ENCODE data around the gene MEGF11.

MEGF11 gene

GRCh38 chr15:65908876-65909275 lies 344.7 kb downstream of the MEGF11 start:
- Histone ChIP-seq H3K4me1 (ENCODE audit: control insufficient read depth, insufficient read depth, low read length, poor library complexity, severe bottlenecking) (peaks cover 6% of the 10 kb centered on the region), H3K4me3 (ENCODE audit: extremely low read depth, insufficient read depth, low read length, poor library complexity, severe bottlenecking) (no peak overlapping the region), H3K36me3 (ENCODE audit: control insufficient read depth, insufficient read depth, low read length) (peaks cover 74% of the 10 kb centered on the region), H3K9me3 (ENCODE audit: control insufficient read depth, low read length) (no peaks in the 10 kb centered on the region), H3K27ac (ENCODE audit: low read depth, low read length, severe bottlenecking) (no peak overlapping the region)
- 97 to 100% methylated on average over 2 to 4 of the region's 4 CpGs for WGBS, 2 experiments (ENCODE audit: insufficient coverage in 2 of 2)

DNA sequence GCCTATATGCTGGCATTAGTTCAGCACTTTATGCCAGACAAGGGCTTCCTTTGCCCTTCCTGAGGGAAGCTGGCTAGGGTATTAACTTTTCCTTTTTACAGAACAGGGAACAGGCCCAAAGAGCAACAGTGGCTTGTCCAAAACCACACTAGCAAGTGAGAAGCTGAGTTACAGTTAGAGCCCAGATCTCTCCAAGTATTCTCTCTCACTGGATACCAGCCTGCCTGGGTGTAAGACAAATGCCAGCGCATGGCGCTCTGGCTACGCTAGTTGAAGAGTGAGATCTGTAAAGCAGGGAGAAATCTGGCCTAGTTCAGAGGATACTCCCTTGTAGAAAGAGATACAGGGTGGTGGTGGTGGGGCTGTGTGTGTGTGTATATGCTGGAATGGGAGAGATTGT lies 345.9 kb downstream of the MEGF11 start:
- Histone ChIP-seq H3K27ac (ENCODE audit: low read depth, low read length, severe bottlenecking) (no peak overlapping the region), H3K4me3 (ENCODE audit: extremely low read depth, insufficient read depth, low read length, poor library complexity, severe bottlenecking) (no peak overlapping the region), H3K36me3 (ENCODE audit: control insufficient read depth, insufficient read depth, low read length) (peaks cover 82% of the 10 kb centered on the region), H3K9me3 (ENCODE audit: control insufficient read depth, low read length) (no peaks in the 10 kb centered on the region), H3K4me1 (ENCODE audit: control insufficient read depth, insufficient read depth, low read length, poor library complexity, severe bottlenecking) (peaks cover 15% of the 10 kb centered on the region)
- WGBS, 2 experiments (ENCODE audit: insufficient coverage in 2 of 2): 100% methylated on average over 3 of the region's 3 CpGs

DNA sequence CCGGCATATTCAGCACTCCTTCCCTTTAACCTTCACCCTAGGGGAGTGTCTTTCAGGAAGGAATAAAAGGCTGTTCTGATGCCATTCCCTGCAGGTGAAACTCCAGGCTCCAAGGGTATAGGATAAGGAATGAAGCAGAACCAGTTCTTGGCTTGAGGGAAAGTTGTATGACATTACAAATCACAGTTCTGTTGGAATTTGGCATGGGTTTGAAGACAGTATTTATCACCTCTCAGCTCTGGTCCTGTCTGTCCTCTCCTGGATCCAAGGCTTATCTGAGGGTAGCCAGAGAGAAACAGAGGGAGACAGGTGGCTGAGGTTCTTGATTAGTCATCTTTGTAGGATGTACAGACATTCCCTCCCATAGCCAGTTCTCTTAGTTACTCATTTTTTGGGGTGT lies 347.2 kb downstream of the MEGF11 start:
- Histone ChIP-seq H3K4me1 (ENCODE audit: control insufficient read depth, insufficient read depth, low read length, poor library complexity, severe bottlenecking) (peaks cover 25% of the 10 kb centered on the region), H3K9me3 (ENCODE audit: control insufficient read depth, low read length) (no peaks in the 10 kb centered on the region), H3K36me3 (ENCODE audit: control insufficient read depth, insufficient read depth, low read length) (peaks cover 84% of the 10 kb centered on the region), H3K27ac (ENCODE audit: low read depth, low read length, severe bottlenecking) (no peak overlapping the region), H3K4me3 (ENCODE audit: extremely low read depth, insufficient read depth, low read length, poor library complexity, severe bottlenecking) (no peak overlapping the region)
- WGBS, 2 experiments (ENCODE audit: insufficient coverage in 2 of 2): no CpG with 5 or more reads among the region's 1 CpG

DNA sequence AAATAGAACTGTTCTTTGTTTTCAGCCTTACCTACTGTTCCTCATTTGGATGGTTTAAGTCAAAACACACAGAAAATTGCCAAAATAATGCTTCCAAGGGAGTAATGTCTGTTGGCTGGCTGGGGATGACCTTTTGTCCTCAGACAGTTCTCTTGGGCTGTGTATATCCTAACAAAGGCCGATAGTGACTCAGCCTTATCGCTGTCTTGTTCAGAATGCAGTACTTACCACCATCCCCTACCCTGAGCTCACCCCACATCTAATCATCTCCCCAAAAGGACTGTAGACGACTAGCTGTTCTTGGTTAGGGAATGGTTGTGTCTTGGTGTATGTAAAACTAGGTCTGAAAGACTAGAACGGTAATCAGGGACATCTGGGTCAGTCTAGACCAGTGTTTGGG lies 349.2 kb downstream of the MEGF11 start:
- no peaks in the 10 kb centered on the region for H3K9me3 ChIP-seq (ENCODE audit: control insufficient read depth, low read length)
- WGBS, 2 experiments (ENCODE audit: insufficient coverage in 2 of 2): 100% methylated on average over 1 of the region's 4 CpGs
- peaks cover 86% of the 10 kb centered on the region for H3K36me3 ChIP-seq (ENCODE audit: control insufficient read depth, insufficient read depth, low read length)
- H3K4me1 ChIP-seq (ENCODE audit: control insufficient read depth, insufficient read depth, low read length, poor library complexity, severe bottlenecking): peaks cover 25% of the 10 kb centered on the region
- H3K4me3 ChIP-seq (ENCODE audit: extremely low read depth, insufficient read depth, low read length, poor library complexity, severe bottlenecking): no peak overlapping the region
- H3K27ac ChIP-seq (ENCODE audit: low read depth, low read length, severe bottlenecking): no peak overlapping the region

DNA sequence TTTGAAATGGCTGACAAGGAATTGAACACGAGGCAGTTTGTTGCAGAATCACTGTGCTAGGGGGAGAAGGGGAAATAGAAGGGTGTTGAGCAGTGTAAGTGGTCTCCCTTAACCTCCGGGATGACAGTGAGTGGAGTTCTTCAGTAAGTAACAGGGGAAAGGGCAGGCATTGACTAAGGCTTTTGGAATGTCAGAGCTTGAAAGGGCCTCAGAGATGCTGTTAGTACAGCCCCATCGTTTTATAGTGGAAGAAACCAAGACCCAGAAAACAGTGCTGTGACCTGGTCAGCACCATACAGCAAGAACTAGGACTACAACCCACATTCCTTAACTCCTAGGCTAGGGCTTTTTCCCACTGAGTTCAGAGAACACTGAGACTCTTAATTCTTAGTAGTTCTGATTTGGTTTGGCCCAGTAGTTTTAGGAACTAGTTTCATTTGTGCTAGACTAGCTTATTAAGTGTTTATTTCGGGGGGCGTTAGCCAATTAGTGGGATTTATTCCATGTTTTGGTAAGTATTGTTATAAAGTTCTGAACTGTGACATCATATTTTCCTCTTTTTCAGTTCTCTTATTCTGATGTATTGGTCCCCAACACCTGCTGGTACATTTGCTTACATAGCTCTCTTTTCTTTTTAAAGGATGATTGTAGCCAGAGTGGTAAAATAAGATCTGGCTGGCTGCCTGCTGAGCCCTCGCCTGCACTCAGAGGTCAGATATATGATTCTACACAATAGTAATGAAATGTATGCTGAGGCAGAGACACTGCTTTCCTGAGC lies 350.1 kb downstream of the MEGF11 start:
- Histone ChIP-seq H3K4me1 (ENCODE audit: control insufficient read depth, insufficient read depth, low read length, poor library complexity, severe bottlenecking) (peaks cover 25% of the 10 kb centered on the region), H3K27ac (ENCODE audit: low read depth, low read length, severe bottlenecking) (peak overlapping the region; percentile 48), H3K36me3 (ENCODE audit: control insufficient read depth, insufficient read depth, low read length) (peaks cover 88% of the 10 kb centered on the region), H3K4me3 (ENCODE audit: extremely low read depth, insufficient read depth, low read length, poor library complexity, severe bottlenecking) (no peak overlapping the region), H3K9me3 (ENCODE audit: control insufficient read depth, low read length) (no peaks in the 10 kb centered on the region)
- 78 to 91% methylated on average over 2 to 6 of the region's 6 CpGs for WGBS, 2 experiments (ENCODE audit: insufficient coverage in 2 of 2)

DNA sequence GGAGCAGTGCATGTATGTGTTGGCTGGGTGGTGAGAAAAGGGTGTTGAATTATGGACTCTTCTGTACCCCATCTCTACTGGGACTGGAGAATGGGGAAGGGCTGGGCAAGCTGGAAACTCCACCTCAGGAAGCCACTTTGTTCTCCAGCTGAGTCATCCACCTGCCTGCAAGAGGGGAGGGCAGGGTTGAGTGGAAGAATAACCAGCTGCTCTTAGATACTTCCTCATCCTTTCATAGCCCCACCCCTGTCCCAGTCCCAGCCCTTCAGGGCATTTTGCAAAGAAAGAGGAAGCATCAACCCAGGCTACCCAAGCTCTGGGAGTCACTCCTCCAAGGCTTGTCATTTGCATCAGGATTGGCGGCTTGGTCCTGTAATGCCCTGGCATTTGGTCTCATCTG lies 351.2 kb downstream of the MEGF11 start:
- Histone ChIP-seq H3K4me3 (ENCODE audit: extremely low read depth, insufficient read depth, low read length, poor library complexity, severe bottlenecking) (no peak overlapping the region), H3K27ac (ENCODE audit: low read depth, low read length, severe bottlenecking) (peak overlapping the region; percentile 48), H3K4me1 (ENCODE audit: control insufficient read depth, insufficient read depth, low read length, poor library complexity, severe bottlenecking) (peaks cover 25% of the 10 kb centered on the region), H3K9me3 (ENCODE audit: control insufficient read depth, low read length) (no peaks in the 10 kb centered on the region), H3K36me3 (ENCODE audit: control insufficient read depth, insufficient read depth, low read length) (peaks cover 88% of the 10 kb centered on the region)
- WGBS, 2 experiments (ENCODE audit: insufficient coverage in 2 of 2): no CpG with 5 or more reads among the region's 1 CpG

GRCh38 chr15:65901836-65902235 lies 351.7 kb downstream of the MEGF11 start:
- WGBS, 2 experiments (ENCODE audit: insufficient coverage in 2 of 2): 90 to 91% methylated on average over 2 to 3 of the region's 3 CpGs
- no peak overlapping the region for H3K4me3 ChIP-seq (ENCODE audit: extremely low read depth, insufficient read depth, low read length, poor library complexity, severe bottlenecking)
- no peaks in the 10 kb centered on the region for H3K9me3 ChIP-seq (ENCODE audit: control insufficient read depth, low read length)
- H3K4me1 ChIP-seq (ENCODE audit: control insufficient read depth, insufficient read depth, low read length, poor library complexity, severe bottlenecking): peaks cover 25% of the 10 kb centered on the region
- H3K27ac ChIP-seq (ENCODE audit: low read depth, low read length, severe bottlenecking): no peak overlapping the region
- H3K36me3 ChIP-seq (ENCODE audit: control insufficient read depth, insufficient read depth, low read length): peaks cover 88% of the 10 kb centered on the region

GRCh38 chr15:65901336-65901735 lies 352.2 kb downstream of the MEGF11 start:
- peaks cover 87% of the 10 kb centered on the region for H3K36me3 ChIP-seq (ENCODE audit: control insufficient read depth, insufficient read depth, low read length)
- H3K4me3 ChIP-seq (ENCODE audit: extremely low read depth, insufficient read depth, low read length, poor library complexity, severe bottlenecking): no peak overlapping the region
- no peak overlapping the region for H3K27ac ChIP-seq (ENCODE audit: low read depth, low read length, severe bottlenecking)
- peaks cover 25% of the 10 kb centered on the region for H3K4me1 ChIP-seq (ENCODE audit: control insufficient read depth, insufficient read depth, low read length, poor library complexity, severe bottlenecking)
- 50 to 75% methylated on average over 1 of the region's 2 CpGs for WGBS, 2 experiments (ENCODE audit: insufficient coverage in 2 of 2)
- H3K9me3 ChIP-seq (ENCODE audit: control insufficient read depth, low read length): no peaks in the 10 kb centered on the region

GRCh38 chr15:65900488-65900887 lies 353.1 kb downstream of the MEGF11 start:
- H3K36me3 ChIP-seq (ENCODE audit: control insufficient read depth, insufficient read depth, low read length): peaks cover 87% of the 10 kb centered on the region
- H3K27ac ChIP-seq (ENCODE audit: low read depth, low read length, severe bottlenecking): no peak overlapping the region
- WGBS, 2 experiments (ENCODE audit: insufficient coverage in 2 of 2): 94 to 95% methylated on average over 3 of the region's 3 CpGs

GRCh38 chr15:65896236-65896635 lies 357.3 kb downstream of the MEGF11 start:
- no peaks in the 10 kb centered on the region for H3K9me3 ChIP-seq (ENCODE audit: control insufficient read depth, low read length)
- no peak overlapping the region for H3K27ac ChIP-seq (ENCODE audit: low read depth, low read length, severe bottlenecking)
- no peak overlapping the region for H3K4me3 ChIP-seq (ENCODE audit: extremely low read depth, insufficient read depth, low read length, poor library complexity, severe bottlenecking)
- WGBS, 2 experiments (ENCODE audit: insufficient coverage in 2 of 2): 100% methylated on average over 1 to 2 of the region's 2 CpGs
- no peaks in the 10 kb centered on the region for H3K4me1 ChIP-seq (ENCODE audit: control insufficient read depth, insufficient read depth, low read length, poor library complexity, severe bottlenecking)
- peaks cover 80% of the 10 kb centered on the region for H3K36me3 ChIP-seq (ENCODE audit: control insufficient read depth, insufficient read depth, low read length)

More at GRCh38 chr15:65900488-65900887, 353.1 kb downstream of the MEGF11 start:
- Histone ChIP-seq H3K9me3 (ENCODE audit: control insufficient read depth, low read length) (no peaks in the 10 kb centered on the region), H3K4me3 (ENCODE audit: extremely low read depth, insufficient read depth, low read length, poor library complexity, severe bottlenecking) (no peak overlapping the region), H3K4me1 (ENCODE audit: control insufficient read depth, insufficient read depth, low read length, poor library complexity, severe bottlenecking) (peaks cover 25% of the 10 kb centered on the region)

GRCh38 chr15:65893060-65893459 lies 360.5 kb downstream of the MEGF11 start:
- H3K36me3 ChIP-seq (ENCODE audit: control insufficient read depth, insufficient read depth, low read length): peaks cover 76% of the 10 kb centered on the region
- no peak overlapping the region for H3K27ac ChIP-seq (ENCODE audit: low read depth, low read length, severe bottlenecking)
- WGBS, 2 experiments (ENCODE audit: insufficient coverage in 2 of 2): 93 to 98% methylated on average over 3 to 4 of the region's 5 CpGs
- no peaks in the 10 kb centered on the region for H3K4me1 ChIP-seq (ENCODE audit: control insufficient read depth, insufficient read depth, low read length, poor library complexity, severe bottlenecking)
- no peak overlapping the region for H3K4me3 ChIP-seq (ENCODE audit: extremely low read depth, insufficient read depth, low read length, poor library complexity, severe bottlenecking)
- no peaks in the 10 kb centered on the region for H3K9me3 ChIP-seq (ENCODE audit: control insufficient read depth, low read length)

Data from mesodermal cell (in vitro differentiated cells).